GM21528 (cell line): ENCODE data around the gene HPS1.

Experiments used
- ATAC-seq: cut with Tn5 transposase; IDR thresholded peaks from one replicate; pipeline ENCODE4 v1.9.1; 2021; ENCODE audit warnings: mild to moderate bottlenecking, moderate library complexity; ENCODE audit not compliant: unreplicated experiment, low FRiP score

The HPS1 gene

DNA sequence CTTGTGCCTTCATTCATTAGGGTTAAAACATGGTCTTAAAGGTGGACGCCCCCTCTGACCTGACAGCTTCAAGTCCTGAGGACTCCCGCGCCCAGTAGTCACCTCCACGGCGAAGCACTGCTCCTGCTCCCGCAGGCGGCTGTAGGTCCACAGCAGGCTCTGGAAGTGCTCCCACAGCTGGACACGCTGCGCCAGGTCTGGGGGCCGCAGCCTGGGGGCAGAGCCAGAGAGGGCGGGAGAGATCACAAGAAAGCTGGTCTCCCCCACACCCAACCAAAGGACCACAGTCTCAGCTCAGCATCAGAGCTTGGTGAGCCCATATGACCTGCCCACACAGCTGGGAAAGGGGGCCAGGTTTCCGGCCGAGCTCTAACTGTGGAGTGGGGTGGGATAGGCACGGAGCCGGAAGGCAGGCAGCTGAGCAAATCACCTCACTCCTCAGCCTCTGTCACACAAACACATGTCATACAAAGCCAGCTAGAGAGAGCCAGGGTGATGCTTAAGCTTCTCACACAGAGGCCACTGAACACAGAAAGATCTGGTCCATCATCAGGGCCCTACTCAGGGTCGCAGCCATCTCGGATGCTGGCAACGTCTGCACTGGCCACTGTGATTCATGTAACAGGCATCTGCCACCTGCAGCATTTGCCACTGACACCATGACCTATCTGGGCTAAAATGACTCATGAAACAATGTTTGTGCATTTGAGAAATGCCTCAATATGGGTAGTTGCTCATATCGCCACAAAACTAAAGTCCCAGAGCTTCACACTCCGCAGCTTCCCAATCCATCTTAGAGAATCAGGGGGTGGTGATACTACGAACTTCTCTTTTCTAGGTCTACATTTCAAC, 12.6 kb downstream of the HPS1 start:
- ATAC-seq, result no peak

DNA sequence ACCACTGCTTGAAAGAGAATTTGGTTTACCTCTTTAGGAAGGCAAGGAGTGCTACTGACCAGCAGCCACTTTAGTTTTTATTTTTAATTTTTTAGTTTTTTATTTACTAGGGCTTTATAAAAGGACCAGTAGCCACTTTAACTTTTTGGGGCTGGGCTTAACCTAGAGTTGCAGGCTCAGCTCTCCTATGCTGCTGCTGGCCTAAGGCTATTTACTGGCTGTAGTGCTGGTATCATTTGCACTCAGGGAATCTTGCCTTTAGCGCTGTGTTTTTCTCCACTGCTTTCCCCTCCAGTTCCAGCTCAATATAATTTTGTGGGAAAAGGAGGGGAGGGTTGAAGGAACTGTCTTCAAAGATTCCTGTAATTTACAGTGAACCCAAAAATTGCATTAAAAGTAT, 13.4 kb downstream of the HPS1 start:
- ATAC-seq, result no peak

DNA sequence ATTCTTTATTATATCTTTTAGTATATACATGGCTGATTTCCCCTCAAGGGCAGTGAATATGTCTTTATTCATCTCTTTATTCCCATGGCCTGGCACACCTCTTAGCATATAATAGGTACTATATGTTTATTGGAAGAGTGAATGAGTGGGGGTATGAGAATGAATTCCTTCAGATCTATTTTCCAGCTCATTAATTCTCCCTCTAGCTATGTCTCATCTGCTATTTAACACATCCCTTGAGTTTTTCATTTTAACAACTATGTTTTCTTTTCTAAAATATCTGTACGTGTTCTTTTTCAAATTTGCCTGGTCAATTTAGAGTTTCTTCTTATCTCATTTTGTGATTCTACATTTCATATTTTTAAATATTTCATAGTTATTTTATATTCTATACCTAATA, 14.4 kb downstream of the HPS1 start:
- ATAC-seq, result no peak

DNA sequence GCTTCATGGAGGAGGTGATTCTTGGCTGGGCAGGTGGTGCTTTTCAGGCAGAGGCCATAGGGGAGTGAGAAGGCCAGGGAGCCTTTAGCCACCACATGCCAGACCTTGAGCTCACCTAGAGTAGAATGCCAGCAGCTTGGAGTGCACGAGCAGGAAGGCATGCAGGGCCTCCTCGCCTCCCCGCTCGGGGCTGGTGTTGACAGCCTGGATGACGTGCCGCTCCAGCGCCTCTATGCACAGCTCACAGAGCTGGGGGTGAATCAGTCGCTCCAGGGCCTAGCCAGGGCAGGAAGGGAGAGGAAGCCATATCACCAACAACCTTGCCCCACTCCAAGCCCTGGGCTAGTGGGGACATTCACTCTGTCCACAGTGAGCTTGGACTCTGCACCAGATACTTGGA, 15.7 kb downstream of the HPS1 start:
- ATAC-seq, result no peak

DNA sequence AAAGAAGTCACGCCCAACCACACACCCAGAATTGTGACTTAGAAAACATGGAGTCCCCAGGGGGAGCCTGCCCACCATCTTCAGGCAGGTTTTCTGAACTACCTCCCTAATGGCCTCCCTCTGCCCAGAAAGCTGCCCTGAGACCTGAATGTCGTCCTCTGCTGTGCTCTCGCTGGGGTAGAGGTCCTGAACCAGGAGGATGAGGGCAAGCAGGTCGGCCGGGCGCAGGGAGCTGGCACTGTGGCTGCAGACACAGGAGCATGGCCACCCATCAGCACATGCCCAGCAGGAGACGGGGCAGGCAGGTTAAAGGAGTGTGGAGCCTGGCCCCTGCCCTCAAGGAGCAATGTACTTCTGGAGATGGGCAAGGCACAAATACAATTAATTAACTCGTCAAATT, 16.3 kb downstream of the HPS1 start:
- no peak for ATAC-seq

DNA sequence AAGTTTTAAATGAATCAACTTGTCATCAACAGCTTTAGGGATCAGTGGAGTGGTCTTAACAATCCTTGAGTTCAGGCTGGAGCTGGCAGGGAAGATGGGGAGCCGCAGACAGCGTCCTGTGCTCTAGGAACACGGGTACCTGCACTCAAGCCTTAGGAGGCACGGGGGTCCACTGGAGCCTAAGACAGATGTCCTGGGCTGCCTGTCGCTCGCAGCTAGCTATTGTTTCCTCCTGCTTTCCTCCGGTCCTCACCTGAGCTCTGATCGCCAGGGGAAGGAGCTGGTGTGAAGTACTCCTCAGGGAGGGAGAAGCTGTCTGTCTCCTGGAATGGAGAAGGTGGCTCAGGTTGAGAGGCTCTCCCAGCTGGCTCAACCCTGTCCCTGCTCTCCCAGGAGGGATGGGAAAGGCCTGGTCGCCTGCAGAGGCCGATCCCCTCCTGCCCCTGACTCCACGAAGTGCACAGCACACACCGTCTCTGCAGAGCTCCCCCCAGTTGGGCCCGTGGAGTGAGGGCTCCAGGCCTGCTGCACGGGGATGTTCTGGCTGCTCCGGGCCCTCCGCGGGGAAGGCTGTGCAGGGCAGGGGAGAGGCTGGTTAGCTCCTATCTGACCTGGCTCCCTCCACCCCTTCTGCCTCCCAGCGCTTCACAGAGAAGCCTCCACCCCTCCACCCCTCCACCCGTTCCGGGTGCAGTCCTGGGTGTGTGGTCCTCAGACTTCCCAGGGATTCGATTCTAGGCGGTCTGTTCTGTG, 17.2 kb downstream of the HPS1 start:
- no peak for ATAC-seq

DNA sequence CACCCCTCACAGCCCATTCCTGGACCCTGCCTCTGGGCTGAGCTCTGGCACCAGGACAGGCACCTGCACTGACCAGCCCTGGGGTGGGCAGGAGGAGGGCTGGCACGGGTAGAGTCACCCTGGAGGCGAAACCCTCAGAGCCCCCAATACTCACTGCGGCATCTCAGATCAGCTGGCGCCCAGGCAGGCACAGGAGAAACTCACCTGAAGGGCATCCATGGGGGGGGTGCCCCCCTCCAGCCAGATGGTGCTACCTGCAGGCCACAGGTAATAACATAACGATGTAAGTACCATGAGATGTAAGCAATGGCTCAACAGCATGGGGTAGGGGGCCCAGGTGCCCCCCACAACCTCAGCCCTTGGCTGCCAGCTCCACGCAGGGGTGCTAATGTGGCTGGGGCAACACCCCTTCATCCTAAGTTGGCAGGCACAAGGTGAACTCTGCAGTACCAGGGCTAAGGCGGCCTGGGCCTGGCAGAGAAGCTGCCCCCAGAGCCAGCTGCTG, 19.7 kb downstream of the HPS1 start:
- ATAC-seq, result no peak

DNA sequence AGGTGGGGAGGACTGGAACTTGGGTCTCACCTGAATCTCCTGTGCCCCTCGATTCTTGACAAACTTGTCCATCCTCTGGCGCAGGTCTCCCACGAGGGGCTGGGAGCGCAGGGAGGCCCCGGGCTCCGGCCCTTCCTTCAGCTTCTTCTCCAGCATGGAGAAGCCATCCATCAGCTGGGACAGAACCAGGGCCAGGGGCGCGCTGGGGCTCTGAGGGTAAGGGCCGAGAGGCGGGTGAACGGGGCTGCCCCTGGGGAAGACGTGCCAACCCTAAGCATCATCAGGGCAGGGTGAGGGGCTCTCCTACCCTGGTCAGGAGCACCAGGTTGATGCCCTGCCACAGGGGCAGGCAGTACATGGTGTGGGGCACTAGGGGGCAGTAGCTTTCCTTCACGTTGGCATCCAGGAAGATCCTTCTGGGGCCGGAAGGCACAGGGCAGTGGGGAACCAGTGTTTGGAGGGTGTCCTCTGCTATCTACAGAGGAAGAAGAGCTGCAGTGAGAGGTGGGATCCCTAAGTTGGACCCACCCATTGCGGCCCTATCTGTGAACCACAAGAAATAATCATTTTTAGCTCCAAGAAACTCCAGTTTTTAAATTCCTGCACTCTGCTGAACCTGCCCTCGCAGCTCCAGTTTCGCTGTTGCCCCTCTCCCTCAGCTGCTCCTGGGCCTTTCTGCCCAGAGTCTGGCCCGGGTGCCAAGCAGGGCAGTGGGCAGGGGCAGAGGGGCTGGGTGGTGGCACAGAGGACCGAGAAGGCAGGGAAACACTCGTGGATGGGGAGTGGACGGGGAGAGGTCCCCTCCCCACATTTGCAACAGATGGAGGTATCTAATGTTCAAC, 21.0 kb downstream of the HPS1 start:
- ATAC-seq, result no peak

DNA sequence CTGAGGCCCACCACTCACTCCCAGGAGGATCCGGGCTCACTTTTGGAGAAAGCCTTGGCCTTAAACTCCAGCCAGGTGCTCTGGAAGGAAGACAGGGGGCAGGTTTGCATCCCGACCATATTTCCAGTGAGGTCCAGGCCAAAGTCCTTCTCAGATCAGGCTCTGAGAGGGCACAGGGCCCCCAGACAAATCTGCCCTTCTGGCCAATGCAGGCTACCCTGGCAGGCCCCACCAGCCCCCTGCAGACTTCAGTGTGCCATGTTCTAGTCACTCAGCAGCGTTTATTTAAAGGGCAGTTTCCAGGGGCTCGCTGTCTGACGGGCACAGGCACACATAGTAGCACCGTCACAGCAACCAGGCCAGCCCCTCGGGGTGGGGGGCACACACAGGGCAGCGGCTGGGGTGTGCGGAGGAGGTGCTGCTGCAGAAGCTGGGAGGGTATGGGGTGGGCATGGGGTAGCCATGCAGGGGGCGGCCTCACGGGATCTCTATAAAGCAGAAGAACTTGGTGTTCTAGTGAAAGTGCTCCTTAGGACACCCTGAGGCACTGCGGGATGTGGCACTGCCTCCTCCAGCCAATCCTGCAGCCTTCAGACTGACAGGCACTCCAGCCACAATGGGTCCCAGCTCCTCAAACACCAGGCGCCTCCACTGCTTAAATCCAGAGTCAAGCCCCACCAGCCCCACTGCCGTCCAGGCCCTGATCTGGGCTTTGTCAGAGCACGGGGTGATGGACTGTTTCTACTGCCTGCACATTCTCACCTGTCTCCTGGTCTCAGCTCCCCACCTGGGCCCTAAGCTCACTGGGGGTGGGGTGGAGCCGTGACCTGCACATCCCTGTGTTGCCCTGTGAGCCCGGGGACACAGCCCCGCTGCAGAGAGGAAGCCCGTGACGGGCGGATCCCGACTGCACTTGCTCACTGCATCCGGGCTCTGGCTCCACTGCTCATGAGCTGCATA, 22.2 kb downstream of the HPS1 start:
- no peak for ATAC-seq

DNA sequence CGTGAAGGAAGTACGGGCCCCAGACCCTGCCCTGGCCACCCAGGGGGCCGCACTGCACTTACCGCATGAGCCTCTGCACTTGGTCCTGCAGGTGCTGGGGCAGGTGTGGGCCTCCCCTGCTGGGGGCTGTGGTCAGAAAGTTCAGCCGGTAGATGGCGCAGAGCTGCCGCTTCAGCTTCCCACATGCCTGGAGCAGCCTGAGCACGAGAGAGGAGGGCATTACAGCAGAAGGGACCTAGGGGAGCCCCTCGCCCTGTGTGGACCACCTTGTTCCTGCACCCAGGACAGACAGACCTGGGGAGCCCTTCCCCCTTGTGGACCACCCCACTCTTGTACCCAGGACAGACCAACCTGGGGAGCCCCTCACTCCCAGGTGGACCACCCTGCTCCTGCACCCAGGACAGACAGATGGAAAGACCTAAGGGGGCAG, 23.0 kb downstream of the HPS1 start:
- no peak for ATAC-seq

DNA sequence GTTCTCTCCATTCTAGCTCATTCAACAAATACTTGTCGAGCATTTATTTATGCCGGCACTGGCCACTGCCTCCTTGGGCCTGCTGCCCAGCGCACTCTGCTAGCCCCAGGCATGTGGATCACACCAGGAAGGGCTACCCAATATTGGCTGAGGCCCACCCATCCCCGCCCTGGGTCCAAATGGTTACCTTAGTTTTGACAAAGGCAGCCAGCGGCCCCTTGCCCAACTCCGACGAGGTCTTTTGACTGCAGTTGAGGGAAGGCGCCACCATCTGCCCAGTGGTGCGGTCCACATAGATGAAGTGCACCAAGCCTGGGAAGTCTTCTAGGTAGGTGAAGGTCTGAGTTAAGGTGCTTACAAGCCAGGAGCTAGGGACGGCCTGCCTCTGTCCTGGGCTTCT, 24.6 kb downstream of the HPS1 start:
- ATAC-seq, result no peak

DNA sequence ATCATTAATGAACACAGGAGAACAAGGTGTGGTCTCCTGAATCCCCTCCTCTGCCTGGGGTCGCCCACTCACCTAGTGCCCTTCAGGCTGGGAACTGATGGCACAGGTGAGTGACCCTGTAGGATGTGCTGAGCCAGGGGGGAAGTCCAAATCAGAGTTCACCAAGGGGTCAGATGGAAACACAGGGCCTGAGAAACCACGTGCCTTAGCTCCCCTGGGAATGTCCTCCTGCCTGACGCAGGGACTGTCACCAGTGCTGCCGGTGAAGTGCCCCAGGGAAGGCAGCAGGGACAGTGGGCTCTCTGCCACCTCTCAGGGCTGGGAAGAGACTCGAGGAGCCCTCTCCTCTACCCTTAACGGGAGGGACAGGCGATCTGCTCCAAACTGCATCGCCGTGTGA, 25.9 kb downstream of the HPS1 start:
- no peak for ATAC-seq

DNA sequence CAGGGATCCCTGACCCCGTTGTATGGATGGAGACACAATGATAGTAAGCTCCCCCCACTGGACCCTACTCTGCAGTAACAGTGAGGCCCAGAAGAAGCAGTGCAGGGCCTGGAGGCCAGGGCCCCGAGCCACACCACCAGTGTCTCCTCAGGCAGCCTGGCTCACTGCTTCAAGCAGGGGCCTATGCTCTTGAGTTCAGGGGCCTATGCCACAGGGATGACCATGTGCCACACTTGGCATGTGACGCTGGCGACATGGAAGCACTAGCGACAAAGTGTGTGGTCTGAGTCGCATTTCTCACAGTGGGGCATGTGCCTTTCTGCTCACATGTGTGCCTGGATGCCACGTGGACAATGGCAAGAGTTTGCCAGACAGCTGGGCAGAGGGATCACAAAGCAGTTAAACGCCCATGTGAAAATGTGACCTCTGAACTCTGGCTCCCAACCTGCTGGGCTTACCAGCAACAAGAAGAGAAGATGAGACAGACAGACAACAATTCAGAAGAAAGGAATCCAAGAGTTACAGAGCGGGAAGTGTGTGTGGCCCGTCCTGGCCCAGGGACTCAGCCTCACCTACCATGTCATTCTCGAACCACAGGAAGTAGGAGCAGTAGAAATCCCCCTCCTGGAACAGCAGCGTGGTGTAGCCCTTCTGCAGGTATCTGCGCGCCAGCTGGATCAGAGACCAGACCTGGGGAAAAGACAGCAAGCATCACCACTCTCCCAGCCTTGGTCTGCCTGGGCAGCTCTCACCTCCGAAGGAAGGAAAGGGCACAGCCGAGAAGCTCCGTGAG, 27.1 kb downstream of the HPS1 start:
- no peak for ATAC-seq

DNA sequence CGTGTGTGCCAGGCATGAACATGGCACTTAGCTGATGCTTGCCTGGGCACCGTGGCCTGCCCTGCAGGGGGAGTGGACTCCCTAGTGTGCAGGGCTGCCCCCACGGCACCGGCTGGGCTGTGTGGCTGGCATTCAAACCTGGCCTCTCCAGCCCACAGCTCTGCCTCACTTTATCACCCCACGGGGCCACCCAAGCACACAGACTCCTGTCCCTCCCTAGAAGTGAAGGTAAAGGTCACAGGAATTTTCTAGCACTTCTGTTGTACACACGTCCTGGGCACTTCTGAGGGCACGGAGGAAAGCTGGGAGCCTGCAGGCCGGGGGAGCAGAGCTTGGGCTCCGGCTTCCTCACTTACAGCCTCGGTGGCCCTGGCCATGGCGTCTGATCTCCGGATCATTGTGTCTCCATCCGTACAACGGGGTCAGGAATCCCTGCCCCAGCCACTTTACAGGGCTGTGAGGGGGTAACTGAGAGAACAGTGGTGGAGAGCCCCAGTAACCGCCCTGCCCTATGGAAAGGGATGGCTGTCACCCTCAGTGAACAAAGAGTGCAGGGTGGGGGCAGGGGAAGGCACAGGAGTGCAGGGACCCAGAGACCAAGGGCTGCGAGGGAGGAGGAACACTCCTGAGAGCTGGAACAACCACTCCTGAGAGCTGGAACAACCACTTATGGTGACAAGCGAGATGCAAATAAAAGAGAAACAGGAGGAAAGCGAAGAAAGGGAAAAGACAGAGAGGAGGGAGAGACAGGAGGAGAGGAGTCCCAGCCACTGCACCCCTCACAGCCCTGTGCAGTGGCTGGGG, 27.9 kb downstream of the HPS1 start:
- no peak for ATAC-seq

DNA sequence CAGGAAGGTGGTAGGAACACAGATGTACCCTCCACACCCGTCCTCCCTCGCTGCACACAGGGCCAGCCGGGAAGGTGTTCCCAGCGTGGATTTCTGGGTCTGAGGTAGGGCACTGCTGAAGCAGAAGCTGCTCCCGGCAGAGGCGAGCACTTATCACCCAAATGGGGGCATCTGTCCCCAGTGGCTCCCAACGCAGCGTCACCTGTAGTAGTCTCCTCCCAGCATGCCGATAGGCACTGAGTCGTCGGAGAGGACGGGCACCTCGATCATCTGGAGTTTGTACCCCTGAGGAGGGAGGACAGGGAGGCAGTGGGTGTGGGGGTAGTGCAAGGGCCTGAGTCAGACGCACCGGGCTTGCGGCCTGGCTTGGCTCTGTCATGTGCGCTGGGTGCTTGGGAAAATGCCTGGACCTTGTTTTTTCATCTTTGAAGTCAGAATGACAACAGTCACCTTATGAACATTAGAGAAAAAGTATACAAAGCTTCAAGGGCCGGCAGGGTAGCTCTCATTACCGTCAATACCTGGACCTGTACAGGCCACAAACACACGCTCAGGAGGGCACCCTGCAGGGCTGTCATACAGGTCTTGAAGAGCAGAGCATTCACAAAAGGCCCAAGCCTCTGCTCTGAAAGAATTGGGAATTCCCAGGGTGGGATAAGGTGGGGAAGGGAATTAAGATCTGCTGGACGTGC, 28.6 kb downstream of the HPS1 start:
- ATAC-seq, result no peak

DNA sequence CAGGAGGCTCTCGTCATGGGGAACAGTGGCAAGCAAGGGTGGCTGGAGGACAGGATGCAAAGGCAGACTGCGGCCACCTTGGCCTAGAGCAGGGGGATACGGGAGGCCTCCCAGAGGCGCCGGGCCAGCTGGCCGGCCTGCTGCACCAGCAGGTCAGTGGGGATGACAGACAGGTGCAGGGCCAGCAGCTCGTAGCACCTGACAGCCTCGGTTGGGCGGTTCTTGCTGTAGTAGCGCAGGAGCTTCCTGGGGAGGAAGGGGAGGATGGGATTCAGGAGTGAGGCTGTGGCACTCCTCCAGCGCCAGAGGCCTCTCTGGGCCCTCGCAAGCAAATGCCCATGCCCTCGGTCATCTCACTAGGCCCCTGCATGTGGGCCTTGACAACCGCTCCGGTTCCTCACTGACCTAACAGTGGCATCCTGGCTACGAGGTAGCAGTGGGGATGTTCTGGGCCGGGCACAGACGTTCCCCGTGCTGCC, 29.2 kb downstream of the HPS1 start:
- ATAC-seq, result no peak

DNA sequence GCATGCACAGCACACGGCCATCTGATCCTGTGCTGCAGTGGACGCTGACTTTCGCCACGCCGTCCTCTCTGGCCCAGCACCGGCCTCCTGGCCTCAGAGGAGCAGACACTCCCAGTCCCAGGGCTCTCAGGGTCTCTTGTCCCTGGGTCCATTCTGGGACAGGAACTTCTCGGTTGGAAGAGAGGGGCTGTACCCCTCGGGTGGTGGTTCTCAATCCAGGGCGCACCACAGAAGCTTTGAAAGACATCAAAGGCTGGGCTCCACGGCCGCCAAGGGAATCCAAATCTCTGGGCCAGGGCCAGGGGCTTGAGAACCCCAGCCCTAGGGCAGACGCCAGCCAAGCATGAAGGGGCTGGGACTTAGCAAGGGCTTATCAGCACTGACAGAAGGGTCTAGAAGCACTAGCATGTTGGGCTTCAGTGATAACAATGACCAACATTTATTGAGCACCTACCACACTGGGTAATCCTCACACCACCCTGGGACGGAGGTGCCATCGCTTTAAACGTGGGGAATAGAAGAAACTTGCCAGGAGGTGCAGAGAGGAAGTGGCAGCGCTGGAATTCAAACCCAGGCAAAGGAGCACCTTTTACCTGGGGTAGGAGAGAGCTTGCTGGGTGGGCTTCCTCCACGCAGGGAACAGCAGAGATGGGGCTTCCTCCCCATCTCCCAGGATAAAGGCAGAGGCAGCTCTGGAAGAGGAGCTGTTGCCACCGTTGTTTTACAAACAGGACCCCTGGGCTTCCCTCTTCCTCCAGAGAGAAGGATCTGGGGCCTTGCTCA, 29.9 kb downstream of the HPS1 start:
- ATAC-seq, result no peak
